ENCODE results near the gene LRRC57.

LRRC57 gene

GRCh38 chr15:42491539-42492225 is 56.9 kb downstream of the LRRC57 start:
- no peak for DNase-seq (ENCODE audit: low read depth, low spot score)

- peak; percentile 95 for DNase-seq (ENCODE audit: low read depth, low spot score)
Measured at GRCh38 chr15:42490671-42491538, 57.7 kb downstream of the LRRC57 start, which contains the start of gene ZNF106. ZNF106 (minus strand) TSS chr15:42491141; CDS start chr15:42472289, 18,852 bp downstream.

GRCh38 chr15:42490291-42490670 is 58.3 kb downstream of the LRRC57 start:
- DNase-seq (ENCODE audit: low read depth, low spot score): no peak

All from ELF-1 (cell line).